Gastrocnemius medialis (tissue), 4 donors: ENCODE results near the gene CNIH3. TPM values are rescaled to one million over a fixed set of nuclear protein-coding genes. Genes with fewer than 3 reads are reported as not detected.
A peak's percentile ranks its signal among the peaks of the same experiment; 100 is the strongest.

Experiments
- ATAC-seq, 2 donors: fragments of 150-250 bp; one replicate each; pipeline ENCODE4 v1.9.1; 2016
- DNase-seq, 2 donors: peaks; one replicate each; pipeline ENCODE4 v3.0.0-alpha.2; 2019
- H3K27ac ChIP-seq, 4 donors: fragments of 200-600 bp; sonication (generic); 1 replicate in 1 of 4; 2 replicates in 3 of 4; pipeline ENCODE4 v1.5.1; 2016 to 2018; ENCODE audit warnings: mild to moderate bottlenecking in 2 of 4, moderate library complexity in 1 of 4
- H3K27me3 ChIP-seq, 3 donors: fragments of 200-600 bp; sonication (generic) in 2 of 3; 1 replicate in 1 of 3; 2 replicates in 2 of 3; pipeline versions ENCODE4 v1.5.1 to v1.6.0; 2016 to 2019; ENCODE audit warnings: mild to moderate bottlenecking in 1 of 3, moderate library complexity in 1 of 3
- H3K36me3 ChIP-seq, 2 donors: fragments of 200-600 bp; sonication (generic) in 1 of 2; one replicate each; pipeline ENCODE4 v1.5.1; 2017 to 2018
- H3K4me1 ChIP-seq, 2 donors: fragments of 200-600 bp; sonication (generic) in 1 of 2; one replicate each; pipeline ENCODE4 v1.5.1; 2016 to 2017; ENCODE audit warnings: mild to moderate bottlenecking in 2 of 2
- H3K4me3 ChIP-seq, 4 donors: fragments of 200-600 bp; sonication (generic) in 3 of 4; 1 replicate in 1 of 4; 2 replicates in 3 of 4; pipeline ENCODE4 v1.5.1; 2016 to 2019; ENCODE audit warnings: mild to moderate bottlenecking in 2 of 4
- H3K9me3 ChIP-seq, 3 donors: fragments of 200-600 bp; sonication (generic) in 2 of 3; 1 replicate in 1 of 3; 2 replicates in 2 of 3; pipeline ENCODE4 v1.5.1; 2016 to 2019
- POLR2A ChIP-seq, 2 donors: fragments of 450-650 bp; IDR thresholded peaks; one replicate each; pipeline ENCODE4 v1.6.1; 2017; ENCODE audit warnings: antibody characterized with exemption in 2 of 2, mild to moderate bottlenecking in 2 of 2, moderate library complexity in 2 of 2
- in situ Hi-C, 4 donors: fragments of 200-750 bp; cut with MboI; loops; one replicate each; pipeline versions ENCODE4 v1.15.0 to v1.8.0; 2017; ENCODE audit warnings: low sequenced_read_pairs in 4 of 4
- intact Hi-C: fragments of 100-400 bp; cut with DNase I; formaldehyde crosslinking; loops from one replicate; pipeline ENCODE4 v1.15.1; 2023; ENCODE audit warnings: low total_unique reads
- total RNA-seq, 4 donors: library from RNA; depleted of rRNA; stranded (reverse); fragments of >200 nt; gene quantifications; one replicate each; pipeline versions ENCODE4 v1.1.0 to v1.2.3, GENCODE V29; 2016
- TF ChIP-seq, protein P1 (sequence below), 5 experiments: fragments of 450-650 bp in 3 of 5; fragments of 200-600 bp in 2 of 5; sonication (generic) in 2 of 5; IDR thresholded peaks in 4 of 5; conservative IDR thresholded peaks in 1 of 5; 1 replicate in 4 of 5; 2 replicates in 1 of 5; pipeline ENCODE4 v1.5.1; 2016 to 2019; ENCODE audit warnings: antibody characterized with exemption in 5 of 5, mild to moderate bottlenecking in 3 of 5, moderate library complexity in 3 of 5

The CNIH3 gene
- total RNA-seq, 4 donors from 2014 or later = 0.95 to 1.6 (median 1.5) TPM; not detected in 1

GRCh38 chr1:224744521-224744920 lies 128.4 kb downstream of the CNIH3 start:
- ATAC-seq = peak; percentile 75 to 93
- intact Hi-C loops (loop anchor here (10.0 kb wide), 1 partner anchor 240 kb away; no protein-coding TSS in a partner anchor), in situ Hi-C loops (no loop called here)
- Histone ChIP-seq H3K9me3 (no peaks in the 10 kb centered on the region), H3K4me3 (no peak overlapping the region), H3K4me1 (peaks cover 14 to 15% of the 10 kb centered on the region in 2 donors), H3K27ac (peak overlapping the region; percentile 65 to 83 (median 76)), H3K27me3 (no peaks in the 10 kb centered on the region), H3K36me3 (no peaks in the 10 kb centered on the region)
- TF ChIP-seq, protein P1, sequence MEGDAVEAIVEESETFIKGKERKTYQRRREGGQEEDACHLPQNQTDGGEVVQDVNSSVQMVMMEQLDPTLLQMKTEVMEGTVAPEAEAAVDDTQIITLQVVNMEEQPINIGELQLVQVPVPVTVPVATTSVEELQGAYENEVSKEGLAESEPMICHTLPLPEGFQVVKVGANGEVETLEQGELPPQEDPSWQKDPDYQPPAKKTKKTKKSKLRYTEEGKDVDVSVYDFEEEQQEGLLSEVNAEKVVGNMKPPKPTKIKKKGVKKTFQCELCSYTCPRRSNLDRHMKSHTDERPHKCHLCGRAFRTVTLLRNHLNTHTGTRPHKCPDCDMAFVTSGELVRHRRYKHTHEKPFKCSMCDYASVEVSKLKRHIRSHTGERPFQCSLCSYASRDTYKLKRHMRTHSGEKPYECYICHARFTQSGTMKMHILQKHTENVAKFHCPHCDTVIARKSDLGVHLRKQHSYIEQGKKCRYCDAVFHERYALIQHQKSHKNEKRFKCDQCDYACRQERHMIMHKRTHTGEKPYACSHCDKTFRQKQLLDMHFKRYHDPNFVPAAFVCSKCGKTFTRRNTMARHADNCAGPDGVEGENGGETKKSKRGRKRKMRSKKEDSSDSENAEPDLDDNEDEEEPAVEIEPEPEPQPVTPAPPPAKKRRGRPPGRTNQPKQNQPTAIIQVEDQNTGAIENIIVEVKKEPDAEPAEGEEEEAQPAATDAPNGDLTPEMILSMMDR (IDR thresholded peaks at IDR 0.05 in 4 of 5, conservative IDR thresholded peaks at IDR 0.05 in 1 of 5) = no peak
- TF ChIP-seq POLR2A (IDR thresholded peaks at IDR 0.05) = no peak
- DNase-seq = peak; percentile 66 to 71

- peak; percentile 14 to 29 for ATAC-seq
- peaks cover 14 to 15% of the 10 kb centered on the region in 2 donors for H3K4me1 ChIP-seq
- TF ChIP-seq, protein P1 (IDR thresholded peaks at IDR 0.05 in 4 of 5, conservative IDR thresholded peaks at IDR 0.05 in 1 of 5) = no peak
- no peak for TF ChIP-seq POLR2A (IDR thresholded peaks at IDR 0.05)
- peak overlapping the region; percentile 65 to 83 (median 76) for H3K27ac ChIP-seq
- H3K4me3 ChIP-seq = no peak overlapping the region
- no peak for DNase-seq
- intact Hi-C loops (loop anchor here (10.0 kb wide), 1 partner anchor 241 kb away; no protein-coding TSS in a partner anchor), in situ Hi-C loops (no loop called here)
- no peaks in the 10 kb centered on the region for H3K36me3 ChIP-seq
- H3K9me3 ChIP-seq = no peaks in the 10 kb centered on the region
- no peaks in the 10 kb centered on the region for H3K27me3 ChIP-seq
Observed at GRCh38 chr1:224745394-224745793, 129.3 kb downstream of the CNIH3 start.

DNA sequence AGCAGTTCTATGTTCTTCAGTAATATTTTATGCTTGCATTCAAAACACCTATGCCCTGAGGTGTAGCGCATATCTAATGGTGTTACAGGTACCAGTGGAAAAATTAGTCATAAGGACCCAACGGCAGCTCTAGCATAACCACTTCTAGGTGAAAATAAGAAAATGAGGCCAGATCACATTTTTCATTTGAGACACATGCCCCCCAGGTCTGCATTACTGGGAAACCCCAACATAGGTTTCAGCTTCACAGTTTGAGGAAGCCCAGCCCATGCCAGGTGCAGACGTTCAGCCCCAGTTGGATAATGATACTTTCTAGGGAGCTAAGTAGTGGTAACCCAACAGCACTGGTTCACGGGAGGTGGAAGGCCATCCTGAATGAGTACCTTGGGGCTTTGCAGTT lies 129.8 kb downstream of the CNIH3 start:
- no peak for TF ChIP-seq POLR2A (IDR thresholded peaks at IDR 0.05)
- TF ChIP-seq, protein P1 (IDR thresholded peaks at IDR 0.05 in 4 of 5, conservative IDR thresholded peaks at IDR 0.05 in 1 of 5) = no peak
- no peaks in the 10 kb centered on the region for H3K36me3 ChIP-seq
- H3K27me3 ChIP-seq = no peaks in the 10 kb centered on the region
- DNase-seq (no peak), ATAC-seq (no peak)
- in situ Hi-C loops = no loop called here
- H3K27ac ChIP-seq = peak overlapping the region in 3 of 4 donors; percentile 76 to 83 (median 76)
- intact Hi-C loops = loop anchor here (10.0 kb wide), 1 partner anchor 241 kb away; no protein-coding TSS in a partner anchor
- peaks cover 11 to 15% of the 10 kb centered on the region in 2 donors for H3K4me1 ChIP-seq
- H3K4me3 ChIP-seq = no peak overlapping the region
- no peaks in the 10 kb centered on the region for H3K9me3 ChIP-seq

GRCh38 chr1:224747578-224747977 lies 131.5 kb downstream of the CNIH3 start:
- no peak for ATAC-seq
- TF ChIP-seq, protein P1 (IDR thresholded peaks at IDR 0.05 in 4 of 5, conservative IDR thresholded peaks at IDR 0.05 in 1 of 5) = no peak
- no peak for TF ChIP-seq POLR2A (IDR thresholded peaks at IDR 0.05)
- in situ Hi-C loops (no loop called here), intact Hi-C loops (loop anchor here (10.0 kb wide), 1 partner anchor 243 kb away; no protein-coding TSS in a partner anchor)
- Histone ChIP-seq H3K27ac (no peak overlapping the region), H3K36me3 (no peaks in the 10 kb centered on the region), H3K27me3 (no peaks in the 10 kb centered on the region), H3K4me1 (peaks cover 11 to 15% of the 10 kb centered on the region in 2 donors), H3K4me3 (no peak overlapping the region), H3K9me3 (no peaks in the 10 kb centered on the region)
- DNase-seq = no peak
